Measurements from ENCODE around the gene RALGAPA2. TPM values are rescaled to one million over a fixed set of nuclear protein-coding genes. Genes with fewer than 3 reads are reported as not detected.

The RALGAPA2 gene
- polyA plus RNA-seq, 1 experiment = 2.2 TPM

DNA sequence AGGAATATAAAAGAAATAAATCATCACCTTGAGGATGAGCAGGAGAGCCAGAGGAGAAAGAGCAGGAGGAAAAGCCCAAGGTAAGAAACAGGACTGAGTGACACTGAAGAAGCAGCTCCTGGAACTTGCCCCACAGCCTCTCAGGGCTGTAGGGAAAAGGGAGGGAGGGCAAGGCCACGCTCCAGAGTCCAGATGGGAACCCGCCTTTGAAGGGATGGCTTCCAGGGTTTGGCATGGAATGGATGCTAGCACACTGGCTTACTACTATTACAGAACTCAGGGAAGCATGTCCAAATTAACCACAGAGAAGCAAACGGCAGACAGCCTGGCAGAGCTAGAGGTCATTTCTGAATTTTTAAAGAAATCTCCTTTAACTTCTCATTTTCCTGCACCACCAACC lies 26.8 kb downstream of the RALGAPA2 start:
- Histone ChIP-seq H3K9me3 (ENCODE audit: control insufficient read depth, insufficient read depth, low read length) (no peaks in the 10 kb centered on the region), H3K27ac (ENCODE audit: low read depth, low read length) (no peak overlapping the region), H3K27me3 (ENCODE audit: control insufficient read depth, insufficient read depth, low read length) (no peaks in the 10 kb centered on the region), H3K4me3 (ENCODE audit: low read depth, low read length) (no peak overlapping the region)
- POLR2A ChIA-PET = no interaction called here
- no peak for DNase-seq (ENCODE audit: low read depth, low spot score)
- TF ChIP-seq, protein P1, sequence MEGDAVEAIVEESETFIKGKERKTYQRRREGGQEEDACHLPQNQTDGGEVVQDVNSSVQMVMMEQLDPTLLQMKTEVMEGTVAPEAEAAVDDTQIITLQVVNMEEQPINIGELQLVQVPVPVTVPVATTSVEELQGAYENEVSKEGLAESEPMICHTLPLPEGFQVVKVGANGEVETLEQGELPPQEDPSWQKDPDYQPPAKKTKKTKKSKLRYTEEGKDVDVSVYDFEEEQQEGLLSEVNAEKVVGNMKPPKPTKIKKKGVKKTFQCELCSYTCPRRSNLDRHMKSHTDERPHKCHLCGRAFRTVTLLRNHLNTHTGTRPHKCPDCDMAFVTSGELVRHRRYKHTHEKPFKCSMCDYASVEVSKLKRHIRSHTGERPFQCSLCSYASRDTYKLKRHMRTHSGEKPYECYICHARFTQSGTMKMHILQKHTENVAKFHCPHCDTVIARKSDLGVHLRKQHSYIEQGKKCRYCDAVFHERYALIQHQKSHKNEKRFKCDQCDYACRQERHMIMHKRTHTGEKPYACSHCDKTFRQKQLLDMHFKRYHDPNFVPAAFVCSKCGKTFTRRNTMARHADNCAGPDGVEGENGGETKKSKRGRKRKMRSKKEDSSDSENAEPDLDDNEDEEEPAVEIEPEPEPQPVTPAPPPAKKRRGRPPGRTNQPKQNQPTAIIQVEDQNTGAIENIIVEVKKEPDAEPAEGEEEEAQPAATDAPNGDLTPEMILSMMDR (IDR thresholded peaks at IDR 0.05; ENCODE audit: low read depth, low read length) = no peak
- CTCF ChIA-PET = no interaction called here

DNA sequence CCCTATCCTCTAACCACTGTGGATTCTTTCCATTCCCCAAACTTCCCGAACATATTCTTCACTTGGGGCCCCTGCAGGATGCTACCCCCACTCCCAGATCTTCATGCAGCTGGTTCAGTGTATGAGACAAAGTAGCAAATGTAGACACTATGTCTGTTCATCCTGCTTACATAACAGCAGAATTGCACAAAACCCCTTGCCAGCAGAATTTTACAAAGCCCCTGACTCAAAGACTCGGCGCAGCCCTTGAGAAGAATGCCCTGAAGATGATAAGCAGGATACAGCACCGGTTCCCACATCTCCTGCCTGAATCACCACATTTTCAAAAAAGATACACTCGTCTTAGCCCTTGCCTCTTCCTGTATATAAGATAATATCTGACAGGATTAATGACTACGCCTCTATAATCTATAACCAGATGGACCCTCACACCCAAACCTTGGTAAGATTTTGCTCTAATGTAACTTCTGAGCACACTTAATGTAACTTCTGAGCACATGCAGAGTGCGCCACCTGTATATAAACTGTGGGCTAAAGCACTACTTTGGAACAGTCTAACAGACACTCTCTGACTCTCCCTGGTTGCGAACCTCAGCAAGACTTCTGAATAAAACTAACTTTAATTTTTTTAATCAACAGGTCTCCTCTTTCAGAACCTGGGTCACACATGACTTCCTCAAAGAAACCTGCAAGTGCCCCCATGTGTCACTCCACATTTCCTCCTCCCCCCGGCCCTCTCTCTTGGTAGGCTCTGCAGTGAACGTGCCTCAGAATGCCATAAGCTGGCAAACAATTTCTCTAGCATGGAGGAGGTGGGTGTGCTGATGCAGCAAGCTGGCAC lies 28.7 kb downstream of the RALGAPA2 start:
- ChIA-PET POLR2A (no interaction called here), CTCF (no interaction called here)
- H3K4me3 ChIP-seq (ENCODE audit: low read depth, low read length) = no peak overlapping the region
- H3K27me3 ChIP-seq (ENCODE audit: control insufficient read depth, insufficient read depth, low read length) = no peaks in the 10 kb centered on the region
- no peak for DNase-seq (ENCODE audit: low read depth, low spot score)
- TF ChIP-seq, protein P1 (IDR thresholded peaks at IDR 0.05; ENCODE audit: low read depth, low read length) = no peak
- H3K9me3 ChIP-seq (ENCODE audit: control insufficient read depth, insufficient read depth, low read length) = no peaks in the 10 kb centered on the region
- no peak overlapping the region for H3K27ac ChIP-seq (ENCODE audit: low read depth, low read length)

DNA sequence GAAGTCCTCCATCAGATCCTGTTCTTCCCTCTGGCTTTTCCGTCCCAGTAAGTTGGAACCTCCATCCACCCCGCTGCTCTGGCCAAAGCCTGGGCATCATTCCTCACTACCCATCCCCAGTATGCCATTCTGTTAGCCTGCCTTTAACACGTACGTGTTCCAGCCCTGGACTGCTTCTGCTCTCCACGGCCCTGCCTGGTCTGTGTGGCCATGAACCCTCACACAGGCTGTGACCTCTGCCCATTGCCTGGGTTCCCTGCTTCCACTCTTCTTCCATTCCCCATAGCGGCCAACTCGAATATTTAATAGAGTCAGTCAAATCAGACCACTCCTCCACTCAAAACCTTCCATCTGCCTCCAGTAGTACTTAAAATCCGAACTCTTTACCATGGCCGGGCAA lies 29.4 kb downstream of the RALGAPA2 start:
- no peak for DNase-seq (ENCODE audit: low read depth, low spot score)
- TF ChIP-seq, protein P1 (IDR thresholded peaks at IDR 0.05; ENCODE audit: low read depth, low read length) = no peak
- Histone ChIP-seq H3K27ac (ENCODE audit: low read depth, low read length) (no peak overlapping the region), H3K4me3 (ENCODE audit: low read depth, low read length) (no peak overlapping the region), H3K27me3 (ENCODE audit: control insufficient read depth, insufficient read depth, low read length) (no peaks in the 10 kb centered on the region), H3K9me3 (ENCODE audit: control insufficient read depth, insufficient read depth, low read length) (no peaks in the 10 kb centered on the region)
- ChIA-PET POLR2A (no interaction called here), CTCF (no interaction called here)

DNA sequence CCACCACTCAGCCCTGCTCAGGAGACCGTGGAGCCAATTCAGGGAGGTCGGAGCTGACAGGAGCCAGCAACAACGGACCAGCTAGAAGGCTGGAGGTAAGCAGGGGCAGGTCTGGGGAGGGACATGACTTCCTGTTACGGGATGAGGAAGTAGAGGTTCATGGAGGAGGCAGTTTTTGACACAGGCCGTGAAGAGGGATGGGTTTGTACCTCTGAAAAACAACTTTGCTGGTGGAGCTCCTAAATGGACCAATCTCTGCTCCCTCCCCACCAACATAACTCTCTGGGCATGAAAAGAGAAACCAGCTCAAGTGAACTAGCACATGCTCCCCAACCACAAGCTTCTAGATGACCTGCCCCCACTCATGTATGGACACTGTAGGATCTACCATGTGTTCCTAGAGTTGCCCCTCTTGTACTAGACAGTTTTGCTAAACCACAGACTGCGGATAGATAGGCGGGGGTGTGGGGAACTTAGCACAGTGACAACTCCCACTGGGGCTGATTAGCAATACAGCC lies 31.4 kb downstream of the RALGAPA2 start:
- Histone ChIP-seq H3K4me3 (ENCODE audit: low read depth, low read length) (no peak overlapping the region), H3K27ac (ENCODE audit: low read depth, low read length) (no peak overlapping the region), H3K9me3 (ENCODE audit: control insufficient read depth, insufficient read depth, low read length) (no peaks in the 10 kb centered on the region), H3K27me3 (ENCODE audit: control insufficient read depth, insufficient read depth, low read length) (no peaks in the 10 kb centered on the region)
- POLR2A ChIA-PET = no interaction called here
- TF ChIP-seq, protein P1 (IDR thresholded peaks at IDR 0.05; ENCODE audit: low read depth, low read length) = no peak
- DNase-seq (ENCODE audit: low read depth, low spot score) = no peak
- CTCF ChIA-PET = interaction anchor here (0.6 kb wide), 1 partner anchor 67 kb away, joined by 3 read pairs; no protein-coding TSS in a partner anchor

DNA sequence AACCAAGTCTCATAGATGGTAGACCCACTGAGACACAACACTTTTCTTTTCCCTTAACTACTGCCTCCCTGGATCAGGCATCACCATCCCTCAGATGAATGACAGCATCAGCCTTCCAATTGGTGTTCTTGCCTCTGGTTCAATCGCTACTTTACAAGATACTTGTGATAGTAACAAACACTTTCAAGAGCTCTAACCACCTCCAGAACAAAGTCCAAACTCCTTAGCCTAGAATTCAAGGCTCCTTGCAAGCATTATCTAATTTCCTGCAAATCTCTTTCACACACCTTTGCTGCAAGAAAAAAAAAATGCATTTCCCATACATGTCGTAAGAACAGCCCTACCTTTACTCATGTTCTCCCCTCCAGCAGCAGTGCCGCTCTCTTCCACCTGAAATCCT lies 33.1 kb downstream of the RALGAPA2 start:
- ChIA-PET POLR2A (no interaction called here), CTCF (no interaction called here)
- H3K4me3 ChIP-seq (ENCODE audit: low read depth, low read length) = no peak overlapping the region
- H3K27me3 ChIP-seq (ENCODE audit: control insufficient read depth, insufficient read depth, low read length) = no peaks in the 10 kb centered on the region
- no peaks in the 10 kb centered on the region for H3K9me3 ChIP-seq (ENCODE audit: control insufficient read depth, insufficient read depth, low read length)
- TF ChIP-seq, protein P1 (IDR thresholded peaks at IDR 0.05; ENCODE audit: low read depth, low read length) = no peak
- no peak for DNase-seq (ENCODE audit: low read depth, low spot score)
- no peak overlapping the region for H3K27ac ChIP-seq (ENCODE audit: low read depth, low read length)
